GM20000 (cell line): ENCODE data around the gene TSPAN32.

ENCODE experiments used
- DNase-seq: peaks from one replicate; pipeline ENCODE4 v3.0.0; 2012; ENCODE audit warnings: low spot score
- TF ChIP-seq, protein P1 (sequence below): IDR thresholded peaks from 2 replicates; pipeline ENCODE4 v1.5.1; 2012; ENCODE audit warnings: mild to moderate bottlenecking, control low read depth; ENCODE audit errors: extremely low read depth, missing control alignments

TSPAN32 gene

DNA sequence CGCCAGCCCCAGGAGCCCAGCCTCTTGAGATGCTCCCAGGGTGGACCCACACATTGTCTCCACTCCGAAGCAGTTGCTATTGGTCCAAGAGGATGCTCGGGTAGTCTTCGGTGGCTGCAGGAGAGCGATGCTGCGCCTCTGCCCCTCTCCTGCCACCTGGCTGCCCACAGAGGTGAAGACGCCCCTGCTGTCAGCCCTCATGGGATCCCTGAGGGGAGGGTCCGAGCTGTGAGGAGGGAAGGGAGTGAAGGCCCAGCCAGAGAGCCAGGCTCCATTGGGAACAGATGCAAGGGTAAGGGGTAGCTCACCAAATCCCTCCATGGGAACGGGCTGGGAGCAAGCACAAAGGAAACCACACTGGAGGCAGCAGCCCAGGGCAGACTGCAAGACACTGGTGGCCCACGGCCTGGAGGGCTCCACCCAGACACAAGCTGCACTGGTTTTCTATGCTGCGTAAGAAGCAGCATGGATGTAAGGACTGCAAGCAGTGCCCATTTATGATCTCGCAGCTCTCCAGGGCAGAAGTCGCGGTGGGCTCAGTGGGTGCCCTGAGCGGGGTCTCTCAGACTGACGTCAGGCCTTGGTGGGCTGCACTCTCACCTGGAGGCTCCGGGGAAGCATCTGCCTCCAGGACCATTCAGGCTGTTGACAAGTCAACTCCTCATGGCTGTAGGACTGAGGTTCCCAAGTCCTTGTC lies 15.7 kb downstream of the TSPAN32 start:
- TF ChIP-seq, protein P1, sequence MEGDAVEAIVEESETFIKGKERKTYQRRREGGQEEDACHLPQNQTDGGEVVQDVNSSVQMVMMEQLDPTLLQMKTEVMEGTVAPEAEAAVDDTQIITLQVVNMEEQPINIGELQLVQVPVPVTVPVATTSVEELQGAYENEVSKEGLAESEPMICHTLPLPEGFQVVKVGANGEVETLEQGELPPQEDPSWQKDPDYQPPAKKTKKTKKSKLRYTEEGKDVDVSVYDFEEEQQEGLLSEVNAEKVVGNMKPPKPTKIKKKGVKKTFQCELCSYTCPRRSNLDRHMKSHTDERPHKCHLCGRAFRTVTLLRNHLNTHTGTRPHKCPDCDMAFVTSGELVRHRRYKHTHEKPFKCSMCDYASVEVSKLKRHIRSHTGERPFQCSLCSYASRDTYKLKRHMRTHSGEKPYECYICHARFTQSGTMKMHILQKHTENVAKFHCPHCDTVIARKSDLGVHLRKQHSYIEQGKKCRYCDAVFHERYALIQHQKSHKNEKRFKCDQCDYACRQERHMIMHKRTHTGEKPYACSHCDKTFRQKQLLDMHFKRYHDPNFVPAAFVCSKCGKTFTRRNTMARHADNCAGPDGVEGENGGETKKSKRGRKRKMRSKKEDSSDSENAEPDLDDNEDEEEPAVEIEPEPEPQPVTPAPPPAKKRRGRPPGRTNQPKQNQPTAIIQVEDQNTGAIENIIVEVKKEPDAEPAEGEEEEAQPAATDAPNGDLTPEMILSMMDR = no peak
- no peak for DNase-seq

DNA sequence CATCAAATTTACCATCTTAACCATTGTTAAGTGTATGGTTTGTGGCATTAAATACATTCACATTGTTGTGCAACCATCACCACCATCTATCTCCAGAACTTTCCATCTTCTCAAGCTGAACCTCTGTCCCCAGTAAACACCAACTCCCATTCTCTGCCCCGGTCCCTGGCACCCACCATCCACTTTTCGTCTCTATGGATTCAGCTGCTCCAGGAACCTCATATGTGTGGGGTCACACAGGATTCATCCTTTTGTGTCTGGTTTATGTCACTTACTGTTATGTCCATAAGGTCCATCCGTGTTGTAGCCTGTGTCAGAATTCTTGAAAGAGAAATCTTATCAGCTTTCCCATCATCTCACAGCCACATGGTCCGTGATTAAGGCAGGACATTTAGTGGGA lies 16.3 kb downstream of the TSPAN32 start:
- DNase-seq = no peak
- TF ChIP-seq, protein P1 = no peak

DNA sequence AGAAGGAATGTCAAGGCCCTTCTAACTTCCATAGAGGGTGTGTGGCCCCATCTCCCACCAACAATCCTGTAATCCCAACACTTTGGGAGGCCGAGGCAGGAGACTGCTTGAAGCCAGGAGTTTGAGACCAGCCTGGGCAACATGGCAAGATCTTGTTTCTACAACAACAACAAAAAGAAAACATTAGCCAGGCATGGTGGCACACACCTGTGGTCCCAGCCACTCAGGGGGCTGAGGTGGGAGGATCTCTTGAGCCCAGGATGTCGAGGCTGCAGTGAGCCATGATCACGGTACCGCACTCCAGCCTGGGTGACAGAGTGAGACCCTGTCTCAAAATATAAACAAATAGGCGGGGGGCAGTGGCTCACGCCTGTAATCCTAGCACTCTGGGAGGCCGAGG lies 16.9 kb downstream of the TSPAN32 start:
- no peak for DNase-seq

DNA sequence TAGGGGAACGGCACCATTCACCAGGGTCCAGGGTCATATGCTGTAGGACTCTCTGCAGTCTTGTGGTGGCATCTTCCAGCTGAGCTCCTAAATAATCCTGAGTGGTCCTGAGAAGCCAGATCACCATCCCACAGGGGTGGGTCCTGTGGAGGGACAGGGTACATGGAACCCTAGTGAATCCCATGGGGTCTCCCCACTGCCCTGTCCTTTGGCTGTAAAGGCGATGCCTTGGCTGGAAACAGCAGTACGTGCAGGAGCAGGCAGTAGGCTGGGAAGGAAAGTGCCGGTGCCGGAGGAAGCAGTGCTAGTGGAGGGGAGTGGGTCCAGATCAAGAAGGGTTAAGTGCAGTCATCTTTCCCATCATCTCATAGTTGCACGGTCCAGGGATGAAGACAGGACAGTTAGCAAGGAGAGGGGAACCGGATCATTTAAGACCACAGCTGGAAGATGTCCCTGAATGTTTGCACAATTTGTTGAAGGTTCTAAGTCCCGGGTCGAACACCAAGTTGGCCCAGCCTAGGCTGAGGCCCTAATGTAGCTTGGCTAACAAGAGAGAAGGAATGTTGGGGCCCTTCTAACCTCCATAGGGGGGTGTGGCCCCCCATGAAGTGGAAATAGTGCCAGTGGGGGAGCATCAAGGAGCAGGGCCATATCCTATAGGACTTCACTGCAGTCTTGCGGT lies 18.1 kb downstream of the TSPAN32 start:
- TF ChIP-seq, protein P1 = no peak
- no peak for DNase-seq

More for the DNA sequence above, 16.9 kb downstream of the TSPAN32 start:
- TF ChIP-seq, protein P1 = no peak

DNA sequence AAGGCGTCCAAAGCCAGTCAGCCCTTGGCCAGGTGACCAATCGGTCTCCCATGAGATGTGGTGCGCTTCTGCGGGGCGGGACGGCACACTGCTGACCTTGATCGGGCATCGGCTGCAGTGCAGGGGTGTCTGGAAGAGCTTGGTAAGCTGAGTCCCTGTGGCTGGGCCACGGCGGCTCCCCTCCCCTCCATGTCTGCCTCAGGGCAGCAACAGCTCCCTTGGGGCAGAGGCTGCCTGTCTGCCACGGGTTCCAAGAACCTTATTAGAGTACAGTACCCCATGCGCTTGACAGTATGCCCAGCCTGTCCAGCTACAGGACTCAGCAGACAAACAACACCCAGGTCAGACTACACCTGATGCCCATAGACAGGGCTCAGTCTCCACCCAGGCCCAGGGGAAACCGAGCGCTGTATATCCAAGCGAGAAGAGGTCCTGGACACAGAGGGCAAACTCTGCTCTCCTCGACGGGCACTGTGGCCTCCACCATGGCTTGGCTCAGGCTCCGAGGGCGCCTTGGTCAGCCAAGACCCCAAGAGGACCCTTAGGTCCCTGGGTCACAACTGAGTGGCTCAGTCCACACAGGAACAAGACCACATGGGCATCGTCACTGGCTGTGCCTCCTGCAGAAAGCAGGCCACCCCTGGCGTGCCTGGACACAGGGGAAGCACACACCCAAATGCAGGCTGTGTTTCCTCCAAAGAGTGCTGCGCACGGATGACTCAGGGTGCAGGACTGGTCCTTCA lies 18.9 kb downstream of the TSPAN32 start:
- TF ChIP-seq, protein P1 = no peak

DNA sequence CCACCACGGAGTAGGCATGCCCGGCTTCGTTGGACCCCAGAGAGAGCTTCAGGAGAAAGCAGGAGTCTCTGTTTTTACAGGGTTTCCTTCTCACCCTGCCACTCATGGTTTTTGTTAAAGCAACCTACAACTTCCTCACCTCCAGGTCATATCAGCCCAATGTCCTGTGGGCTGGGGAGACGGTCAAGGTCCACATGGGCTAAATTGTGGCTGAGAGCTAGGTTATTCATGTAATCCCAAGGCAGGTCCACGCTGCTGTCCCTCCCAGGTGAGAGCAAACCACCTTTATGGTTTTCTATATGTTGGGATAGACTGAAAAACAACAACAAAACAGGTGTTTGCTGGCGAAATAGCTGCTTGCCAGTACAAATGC lies 19.5 kb downstream of the TSPAN32 start:
- DNase-seq = no peak
- TF ChIP-seq, protein P1 = no peak

More for the DNA sequence above, 18.9 kb downstream of the TSPAN32 start:
- DNase-seq = no peak

DNA sequence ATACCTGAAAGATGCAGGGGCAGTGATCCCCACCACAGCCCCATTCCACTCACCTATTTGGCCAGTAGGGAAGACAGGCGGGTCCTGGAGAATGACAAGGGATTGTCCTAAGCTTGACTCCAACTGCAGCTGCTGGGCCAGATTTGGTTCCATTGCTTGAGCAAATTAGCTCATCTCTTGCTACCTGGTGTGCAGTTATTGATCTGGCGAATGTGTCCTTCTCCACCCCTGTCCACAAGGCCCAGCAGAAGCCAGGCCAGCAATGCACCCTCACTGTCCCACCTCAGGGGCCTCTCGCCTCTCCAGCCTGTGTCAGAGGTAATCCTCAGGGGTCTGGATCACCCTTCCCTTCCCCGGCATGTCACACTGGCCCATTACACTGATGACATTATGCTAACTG lies 23.3 kb downstream of the TSPAN32 start:
- no peak for DNase-seq
- TF ChIP-seq, protein P1 = no peak
